Testis (tissue), 2 donors: ENCODE data around the gene CEP295NL.

Source experiments
- POLR2A ChIP-seq: fragments of 450-650 bp; IDR thresholded peaks from one replicate; pipeline ENCODE4 v1.6.1; 2017; ENCODE audit warnings: antibody characterized with exemption, mild to moderate bottlenecking, moderate library complexity
- TF ChIP-seq, protein P1 (sequence below), 3 experiments: fragments of 450-650 bp in 2 of 3; fragments of 200-600 bp in 1 of 3; sonication (generic) in 1 of 3; IDR thresholded peaks; one replicate each; pipeline ENCODE4 v1.5.1; 2016 to 2019; ENCODE audit warnings: antibody characterized with exemption in 3 of 3, mild to moderate bottlenecking in 2 of 3, moderate library complexity in 1 of 3

DNA sequence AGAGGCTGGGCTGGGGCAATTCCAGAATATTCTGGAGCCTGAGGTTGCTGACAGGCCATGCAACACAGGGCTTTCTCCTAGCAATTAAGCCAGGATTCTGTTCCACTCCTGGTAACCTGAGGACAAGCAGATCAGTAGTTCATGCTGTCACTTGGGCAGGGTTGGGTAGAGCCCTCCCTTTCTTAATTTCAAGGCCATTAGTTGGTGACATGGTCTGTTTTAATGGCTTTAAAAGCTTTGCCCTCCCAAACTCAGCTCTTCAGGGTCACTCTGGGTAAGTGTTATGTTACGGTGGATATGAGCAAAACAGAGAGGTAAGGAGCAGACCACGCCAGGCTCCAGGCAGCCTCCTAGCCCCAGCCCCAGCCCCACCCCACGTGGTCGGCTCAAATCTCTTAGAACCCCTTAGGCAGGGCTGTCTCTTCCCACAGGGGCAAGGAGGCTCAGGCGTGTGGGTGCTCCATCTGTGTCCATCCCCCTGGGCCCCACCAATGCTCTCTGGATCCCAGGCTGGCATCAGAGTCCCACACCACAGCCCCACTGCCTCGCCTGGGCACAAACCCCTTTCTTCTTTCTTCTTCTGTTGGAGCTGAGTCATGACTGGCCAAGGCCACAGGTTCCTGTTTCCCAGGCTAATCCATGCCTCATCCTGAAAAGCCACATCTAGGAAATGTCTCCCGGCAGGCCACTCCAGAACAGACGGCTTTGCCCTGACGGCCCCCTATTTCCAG is 27.5 kb downstream of the CEP295NL start:
- TF ChIP-seq, protein P1, sequence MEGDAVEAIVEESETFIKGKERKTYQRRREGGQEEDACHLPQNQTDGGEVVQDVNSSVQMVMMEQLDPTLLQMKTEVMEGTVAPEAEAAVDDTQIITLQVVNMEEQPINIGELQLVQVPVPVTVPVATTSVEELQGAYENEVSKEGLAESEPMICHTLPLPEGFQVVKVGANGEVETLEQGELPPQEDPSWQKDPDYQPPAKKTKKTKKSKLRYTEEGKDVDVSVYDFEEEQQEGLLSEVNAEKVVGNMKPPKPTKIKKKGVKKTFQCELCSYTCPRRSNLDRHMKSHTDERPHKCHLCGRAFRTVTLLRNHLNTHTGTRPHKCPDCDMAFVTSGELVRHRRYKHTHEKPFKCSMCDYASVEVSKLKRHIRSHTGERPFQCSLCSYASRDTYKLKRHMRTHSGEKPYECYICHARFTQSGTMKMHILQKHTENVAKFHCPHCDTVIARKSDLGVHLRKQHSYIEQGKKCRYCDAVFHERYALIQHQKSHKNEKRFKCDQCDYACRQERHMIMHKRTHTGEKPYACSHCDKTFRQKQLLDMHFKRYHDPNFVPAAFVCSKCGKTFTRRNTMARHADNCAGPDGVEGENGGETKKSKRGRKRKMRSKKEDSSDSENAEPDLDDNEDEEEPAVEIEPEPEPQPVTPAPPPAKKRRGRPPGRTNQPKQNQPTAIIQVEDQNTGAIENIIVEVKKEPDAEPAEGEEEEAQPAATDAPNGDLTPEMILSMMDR (IDR thresholded peaks at IDR 0.05), result no peak
- TF ChIP-seq POLR2A, result no peak
